ENCODE data around the gene TSHZ3. TPM values are rescaled to one million over a fixed set of nuclear protein-coding genes. Genes with fewer than 3 reads are reported as not detected.

The TSHZ3 gene
- total RNA-seq, 4 donors from 2014 or later = 0.19 to 5.3 (median 1.9) TPM

DNA sequence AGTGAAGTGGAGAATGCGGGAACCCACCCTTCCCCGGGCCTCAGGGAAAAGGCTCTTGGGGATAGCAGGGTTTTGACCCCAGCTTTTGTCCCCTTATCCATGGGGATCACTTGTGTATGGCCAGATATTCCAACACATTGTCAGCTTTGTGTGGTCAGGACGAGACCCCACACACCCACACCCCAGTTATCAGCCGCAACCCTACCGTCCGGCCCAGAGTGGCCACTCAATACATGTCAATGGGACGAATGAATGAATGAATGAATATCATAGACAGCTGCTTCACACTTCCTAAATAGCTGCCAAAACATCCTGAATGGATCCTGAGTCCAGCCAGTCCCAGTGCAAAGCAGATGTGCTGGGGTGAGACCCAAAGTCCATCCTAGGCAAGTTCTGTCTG lies 64.6 kb downstream of the TSHZ3 start:
- no peak overlapping the region for H3K4me3 ChIP-seq
- H3K4me1 ChIP-seq = peaks cover 0 to 5% (median 0%) of the 10 kb centered on the region in 3 donors
- TF ChIP-seq, protein P1, sequence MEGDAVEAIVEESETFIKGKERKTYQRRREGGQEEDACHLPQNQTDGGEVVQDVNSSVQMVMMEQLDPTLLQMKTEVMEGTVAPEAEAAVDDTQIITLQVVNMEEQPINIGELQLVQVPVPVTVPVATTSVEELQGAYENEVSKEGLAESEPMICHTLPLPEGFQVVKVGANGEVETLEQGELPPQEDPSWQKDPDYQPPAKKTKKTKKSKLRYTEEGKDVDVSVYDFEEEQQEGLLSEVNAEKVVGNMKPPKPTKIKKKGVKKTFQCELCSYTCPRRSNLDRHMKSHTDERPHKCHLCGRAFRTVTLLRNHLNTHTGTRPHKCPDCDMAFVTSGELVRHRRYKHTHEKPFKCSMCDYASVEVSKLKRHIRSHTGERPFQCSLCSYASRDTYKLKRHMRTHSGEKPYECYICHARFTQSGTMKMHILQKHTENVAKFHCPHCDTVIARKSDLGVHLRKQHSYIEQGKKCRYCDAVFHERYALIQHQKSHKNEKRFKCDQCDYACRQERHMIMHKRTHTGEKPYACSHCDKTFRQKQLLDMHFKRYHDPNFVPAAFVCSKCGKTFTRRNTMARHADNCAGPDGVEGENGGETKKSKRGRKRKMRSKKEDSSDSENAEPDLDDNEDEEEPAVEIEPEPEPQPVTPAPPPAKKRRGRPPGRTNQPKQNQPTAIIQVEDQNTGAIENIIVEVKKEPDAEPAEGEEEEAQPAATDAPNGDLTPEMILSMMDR (IDR thresholded peaks at IDR 0.05) = no peak
- no peak for TF ChIP-seq POLR2A (IDR thresholded peaks at IDR 0.05)
- H3K27me3 ChIP-seq = no peaks in the 10 kb centered on the region
- H3K36me3 ChIP-seq = no peaks in the 10 kb centered on the region
- 89 to 93% methylated on average over 5 to 7 of the region's 7 CpGs for WGBS, 2 donors
- intact Hi-C loops (cut with DNase I) = no loop called here
- H3K9me3 ChIP-seq = no peaks in the 10 kb centered on the region
- H3K27ac ChIP-seq = no peak overlapping the region
- DNase-seq = no peak

DNA sequence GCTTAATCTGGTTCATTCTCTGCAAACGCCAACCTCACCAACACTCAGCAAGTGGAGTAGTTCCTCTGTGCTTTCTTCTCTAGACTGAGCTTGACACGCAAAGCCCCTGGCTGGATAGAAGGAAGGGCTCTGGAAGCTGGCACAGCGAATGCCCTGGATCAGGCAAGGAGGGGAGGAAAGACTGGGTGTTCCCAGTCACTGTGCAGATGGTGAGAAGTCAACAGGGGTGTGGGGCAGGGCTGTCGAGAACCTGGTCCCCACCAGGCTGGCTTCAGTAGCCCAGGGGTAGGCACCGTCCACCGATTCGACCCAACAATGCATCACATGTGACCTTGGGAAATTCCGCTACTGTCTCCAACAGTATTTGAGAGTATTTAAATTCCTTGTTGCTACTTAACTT lies 65.5 kb downstream of the TSHZ3 start:
- TF ChIP-seq, protein P1 (IDR thresholded peaks at IDR 0.05) = no peak
- TF ChIP-seq POLR2A (IDR thresholded peaks at IDR 0.05) = no peak
- Histone ChIP-seq H3K27me3 (no peaks in the 10 kb centered on the region), H3K4me3 (no peak overlapping the region), H3K9me3 (no peaks in the 10 kb centered on the region), H3K4me1 (peaks cover 0 to 5% (median 0%) of the 10 kb centered on the region in 3 donors), H3K27ac (no peak overlapping the region), H3K36me3 (peaks cover 0 to 8% (median 0%) of the 10 kb centered on the region in 3 donors)
- WGBS, 2 donors = 79 to 91% methylated on average over 4 to 8 of the region's 8 CpGs
- intact Hi-C loops (cut with DNase I) = no loop called here
- no peak for DNase-seq

DNA sequence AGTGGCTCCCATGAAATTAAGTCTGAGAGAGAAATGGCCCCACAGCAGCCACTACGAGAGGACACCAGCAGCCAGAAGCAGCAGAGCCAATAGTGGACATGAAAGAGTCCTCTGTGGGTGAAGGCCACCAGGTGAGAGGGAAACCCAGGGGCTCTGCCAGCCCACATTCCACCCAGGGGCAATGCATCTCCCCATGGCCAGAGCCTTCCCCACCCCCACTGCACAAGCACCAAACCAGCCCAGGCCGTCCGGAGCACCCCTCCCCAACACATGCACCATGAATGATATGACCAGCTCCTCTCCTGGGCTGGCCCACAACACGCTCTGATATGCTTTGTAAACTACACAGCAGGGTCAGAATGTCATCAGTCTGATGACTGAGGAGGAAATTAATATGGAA lies 66.9 kb downstream of the TSHZ3 start:
- H3K27me3 ChIP-seq = no peaks in the 10 kb centered on the region
- intact Hi-C loops (cut with DNase I) = no loop called here
- no peaks in the 10 kb centered on the region for H3K9me3 ChIP-seq
- no peak for DNase-seq
- no peak overlapping the region for H3K27ac ChIP-seq
- H3K4me3 ChIP-seq = no peak overlapping the region
- H3K4me1 ChIP-seq = peaks cover 0 to 5% (median 0%) of the 10 kb centered on the region in 3 donors
- 90% methylated on average over 2 of the region's 4 CpGs; no CpG with 5 or more reads in 1 of the 2 donors for WGBS, 2 donors
- H3K36me3 ChIP-seq = peaks cover 0 to 22% (median 0%) of the 10 kb centered on the region in 3 donors
- TF ChIP-seq POLR2A (IDR thresholded peaks at IDR 0.05) = no peak
- TF ChIP-seq, protein P1 (IDR thresholded peaks at IDR 0.05) = no peak

DNA sequence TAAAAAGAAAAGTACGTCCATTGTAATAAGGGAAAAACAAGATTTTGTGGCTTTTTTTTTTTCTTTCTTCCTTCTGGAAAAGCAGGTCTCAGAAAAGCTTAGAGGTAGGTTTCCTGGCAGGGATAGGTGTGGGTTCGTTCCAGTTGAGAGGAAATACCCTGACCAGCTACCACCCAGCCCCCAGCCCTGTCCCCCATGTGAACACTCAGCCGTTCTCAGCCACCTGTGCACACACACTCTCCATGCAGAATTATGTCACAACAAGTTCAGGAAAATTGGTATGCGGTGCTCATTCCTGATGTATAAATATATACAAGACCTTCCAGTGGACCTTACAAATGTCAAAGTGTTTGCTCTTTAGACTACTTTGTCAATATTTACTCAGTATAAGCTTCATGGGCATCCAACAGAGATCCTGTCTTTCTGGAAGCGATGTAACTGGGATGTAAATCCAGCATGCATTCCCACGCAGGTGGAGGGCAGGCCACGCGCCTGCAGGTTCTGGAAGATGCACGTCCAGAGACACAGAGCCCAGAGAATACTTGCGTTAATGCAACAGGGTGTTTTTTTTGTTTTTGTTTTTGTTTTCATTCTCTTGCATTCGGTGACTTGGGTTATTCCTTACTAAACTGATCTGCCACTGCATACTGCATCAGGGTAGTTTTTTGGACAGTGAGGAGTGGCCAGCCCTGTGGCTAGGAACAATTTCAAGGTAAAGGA lies 68.8 kb downstream of the TSHZ3 start:
- H3K4me3 ChIP-seq = no peak overlapping the region
- DNase-seq = no peak
- intact Hi-C loops (cut with DNase I) = no loop called here
- H3K4me1 ChIP-seq = no peaks in the 10 kb centered on the region
- TF ChIP-seq, protein P1 (IDR thresholded peaks at IDR 0.05) = no peak
- TF ChIP-seq POLR2A (IDR thresholded peaks at IDR 0.05) = no peak
- H3K27me3 ChIP-seq = no peaks in the 10 kb centered on the region
- no peak overlapping the region for H3K27ac ChIP-seq
- no peaks in the 10 kb centered on the region for H3K9me3 ChIP-seq
- peaks cover 0 to 25% (median 0%) of the 10 kb centered on the region in 3 donors for H3K36me3 ChIP-seq
- 72 to 75% methylated on average over 11 of the region's 11 CpGs for WGBS, 2 donors

DNA sequence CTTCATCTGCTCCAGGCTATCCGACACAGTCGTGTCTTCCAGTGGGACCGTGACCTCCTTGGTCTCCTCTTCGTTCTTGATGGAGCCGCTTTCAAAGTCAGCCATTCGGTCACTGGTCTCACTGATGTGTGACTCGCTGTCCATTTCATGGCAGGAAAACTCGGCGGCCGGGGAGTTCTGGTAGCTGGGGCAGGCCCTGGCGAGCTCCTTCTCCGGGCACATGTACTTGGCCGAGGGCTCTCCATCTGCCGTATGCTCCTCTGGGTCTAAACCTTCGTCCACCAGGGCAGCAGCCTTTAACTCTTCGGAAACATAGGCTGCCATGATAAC lies 69.8 kb downstream of the TSHZ3 start:
- no peak for TF ChIP-seq POLR2A (IDR thresholded peaks at IDR 0.05)
- TF ChIP-seq, protein P1 (IDR thresholded peaks at IDR 0.05) = no peak
- Histone ChIP-seq H3K4me1 (no peaks in the 10 kb centered on the region), H3K36me3 (peaks cover 0 to 25% (median 0%) of the 10 kb centered on the region in 3 donors), H3K27ac (no peak overlapping the region), H3K27me3 (no peaks in the 10 kb centered on the region), H3K9me3 (no peaks in the 10 kb centered on the region), H3K4me3 (no peak overlapping the region)
- DNase-seq = no peak
- WGBS, 2 donors = 90 to 92% methylated on average over 13 to 15 of the region's 16 CpGs
- intact Hi-C loops (cut with DNase I) = no loop called here

All from esophagus squamous epithelium (tissue), 5 donors.